ENCODE data around the gene MRGPRG.

MRGPRG gene

DNA sequence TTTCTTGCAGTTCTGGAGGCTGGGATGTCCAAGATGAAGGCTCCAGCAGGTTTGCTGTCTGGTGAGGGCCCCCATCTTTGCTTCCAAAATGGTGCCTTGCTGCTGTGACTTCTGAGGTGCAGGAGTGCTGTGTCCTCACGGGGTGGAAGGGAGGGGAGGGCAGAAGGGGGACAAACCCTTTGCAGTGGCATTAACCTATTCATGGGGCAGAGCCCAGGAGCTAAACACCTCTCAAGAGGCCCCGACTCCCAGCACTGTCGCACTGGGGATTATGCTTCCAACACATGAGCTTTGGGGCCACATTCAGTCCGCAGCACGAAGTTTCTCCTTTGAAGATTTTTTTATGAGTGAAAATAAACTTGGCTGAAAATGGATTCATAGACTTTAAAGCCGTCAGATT, 28.0 kb downstream of the MRGPRG start:
- no peak overlapping the region for H3K4me3 ChIP-seq (ENCODE audit: low read depth, low read length)
- DNase-seq (ENCODE audit: low read depth), result no peak
- TF ChIP-seq, protein P1, sequence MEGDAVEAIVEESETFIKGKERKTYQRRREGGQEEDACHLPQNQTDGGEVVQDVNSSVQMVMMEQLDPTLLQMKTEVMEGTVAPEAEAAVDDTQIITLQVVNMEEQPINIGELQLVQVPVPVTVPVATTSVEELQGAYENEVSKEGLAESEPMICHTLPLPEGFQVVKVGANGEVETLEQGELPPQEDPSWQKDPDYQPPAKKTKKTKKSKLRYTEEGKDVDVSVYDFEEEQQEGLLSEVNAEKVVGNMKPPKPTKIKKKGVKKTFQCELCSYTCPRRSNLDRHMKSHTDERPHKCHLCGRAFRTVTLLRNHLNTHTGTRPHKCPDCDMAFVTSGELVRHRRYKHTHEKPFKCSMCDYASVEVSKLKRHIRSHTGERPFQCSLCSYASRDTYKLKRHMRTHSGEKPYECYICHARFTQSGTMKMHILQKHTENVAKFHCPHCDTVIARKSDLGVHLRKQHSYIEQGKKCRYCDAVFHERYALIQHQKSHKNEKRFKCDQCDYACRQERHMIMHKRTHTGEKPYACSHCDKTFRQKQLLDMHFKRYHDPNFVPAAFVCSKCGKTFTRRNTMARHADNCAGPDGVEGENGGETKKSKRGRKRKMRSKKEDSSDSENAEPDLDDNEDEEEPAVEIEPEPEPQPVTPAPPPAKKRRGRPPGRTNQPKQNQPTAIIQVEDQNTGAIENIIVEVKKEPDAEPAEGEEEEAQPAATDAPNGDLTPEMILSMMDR (IDR thresholded peaks at IDR 0.05; ENCODE audit: low read depth, low read length, missing control alignments), result no peak

DNA sequence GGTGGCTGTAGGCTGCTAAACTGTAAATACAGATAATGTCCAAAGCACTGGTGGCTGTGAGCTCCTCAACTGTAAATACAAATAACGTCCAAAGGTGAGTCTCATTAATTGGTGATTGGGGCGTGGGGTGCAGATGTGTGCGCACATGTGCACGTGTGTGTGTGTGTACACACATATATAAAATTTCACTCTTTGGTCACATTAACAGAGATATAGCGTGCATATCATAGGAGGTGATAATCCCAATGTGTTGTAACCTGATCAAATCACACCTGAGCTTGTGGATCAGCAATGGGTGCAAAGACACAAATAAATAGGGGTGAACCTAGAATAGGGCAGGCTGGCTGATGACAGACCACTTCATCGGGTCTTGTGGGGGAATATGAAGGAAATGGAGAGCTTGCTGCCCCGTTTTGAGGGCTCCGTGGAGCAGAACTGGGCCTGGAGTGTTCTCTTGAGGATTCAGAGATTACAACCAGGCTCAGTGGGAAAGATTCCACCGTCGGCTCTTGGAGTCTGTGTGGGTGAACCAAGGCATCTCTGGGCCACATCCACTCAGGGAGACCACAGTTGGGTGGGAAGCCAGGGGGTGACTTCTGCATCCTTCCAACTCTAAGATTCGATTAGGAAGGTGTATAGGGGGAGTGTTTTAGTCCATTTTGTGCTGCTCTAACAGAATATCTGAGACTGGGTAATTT, 28.6 kb downstream of the MRGPRG start:
- TF ChIP-seq, protein P1 (IDR thresholded peaks at IDR 0.05; ENCODE audit: low read depth, low read length, missing control alignments), result no peak
- no peak overlapping the region for H3K4me3 ChIP-seq (ENCODE audit: low read depth, low read length)
- DNase-seq (ENCODE audit: low read depth), result no peak

DNA sequence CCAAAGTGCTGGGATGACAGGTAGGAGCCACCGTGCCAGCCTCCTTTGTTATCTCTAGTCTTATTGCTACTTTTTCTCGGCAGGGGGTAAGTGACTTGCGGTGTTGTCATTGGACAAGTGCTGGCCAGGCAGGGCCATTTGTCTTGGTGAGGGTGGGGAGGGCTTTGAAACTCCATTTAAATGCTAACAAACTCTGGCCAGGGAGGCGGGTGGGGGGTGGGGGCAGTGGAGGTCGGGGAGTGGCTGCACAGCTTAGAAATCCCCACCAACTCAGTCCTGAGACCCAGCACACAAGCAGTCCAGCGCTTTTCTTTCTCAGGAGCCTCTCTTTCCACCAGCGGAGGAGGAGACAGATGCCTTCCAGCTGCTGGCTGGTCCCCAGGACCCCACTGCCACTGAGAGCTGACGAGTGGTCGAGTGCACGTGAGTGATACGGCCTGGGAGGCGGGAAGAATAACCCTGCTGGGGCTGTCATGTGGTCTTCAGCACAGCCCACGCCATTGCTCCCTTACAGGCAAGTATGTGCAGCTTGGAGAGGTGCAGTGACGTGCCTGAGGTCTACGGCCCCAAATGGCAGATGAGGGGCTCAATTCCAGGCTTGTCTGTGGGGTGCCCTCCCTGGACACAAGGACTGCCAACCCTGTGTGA, 29.3 kb downstream of the MRGPRG start:
- TF ChIP-seq, protein P1 (IDR thresholded peaks at IDR 0.05; ENCODE audit: low read depth, low read length, missing control alignments), result no peak
- DNase-seq (ENCODE audit: low read depth), result no peak

DNA sequence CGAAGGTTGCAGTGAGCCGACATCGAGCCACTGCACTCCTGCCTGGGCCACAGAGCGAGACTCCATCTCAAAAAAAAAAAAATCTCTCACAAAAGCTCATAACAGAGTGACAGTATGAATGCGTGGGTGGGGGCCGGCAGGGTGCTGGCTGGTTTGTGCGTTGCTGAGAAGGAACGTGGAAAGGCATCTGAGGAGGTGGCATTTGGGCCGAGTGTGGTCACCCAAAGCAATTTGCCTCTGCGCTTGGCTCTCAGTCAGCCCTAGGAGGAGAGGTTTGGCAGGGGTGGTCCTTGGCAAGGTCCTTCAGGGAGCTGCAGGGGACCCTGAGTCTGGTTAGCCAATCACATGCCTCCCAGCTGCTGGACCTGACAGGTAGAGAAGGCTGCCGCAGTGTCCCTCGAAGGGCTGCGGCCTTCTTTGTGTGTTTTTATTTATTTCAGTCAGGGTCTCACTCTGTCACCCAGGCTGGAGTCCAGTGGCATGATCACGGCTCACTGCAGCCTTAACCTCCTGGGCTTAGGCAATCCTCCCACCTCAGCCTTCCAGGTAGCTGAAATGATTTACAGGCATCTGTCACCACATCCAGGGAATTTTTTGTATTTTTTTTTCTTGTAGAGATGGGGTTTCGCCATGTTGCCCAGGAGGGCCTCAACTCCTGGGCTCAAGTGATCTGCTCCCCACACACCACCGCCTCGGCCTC, 30.0 kb downstream of the MRGPRG start:
- no peak for DNase-seq (ENCODE audit: low read depth)
- H3K4me3 ChIP-seq (ENCODE audit: low read depth, low read length), result no peak overlapping the region
- TF ChIP-seq, protein P1 (IDR thresholded peaks at IDR 0.05; ENCODE audit: low read depth, low read length, missing control alignments), result no peak

More for the DNA sequence above, 29.3 kb downstream of the MRGPRG start:
- H3K4me3 ChIP-seq (ENCODE audit: low read depth, low read length), result no peak overlapping the region

DNA sequence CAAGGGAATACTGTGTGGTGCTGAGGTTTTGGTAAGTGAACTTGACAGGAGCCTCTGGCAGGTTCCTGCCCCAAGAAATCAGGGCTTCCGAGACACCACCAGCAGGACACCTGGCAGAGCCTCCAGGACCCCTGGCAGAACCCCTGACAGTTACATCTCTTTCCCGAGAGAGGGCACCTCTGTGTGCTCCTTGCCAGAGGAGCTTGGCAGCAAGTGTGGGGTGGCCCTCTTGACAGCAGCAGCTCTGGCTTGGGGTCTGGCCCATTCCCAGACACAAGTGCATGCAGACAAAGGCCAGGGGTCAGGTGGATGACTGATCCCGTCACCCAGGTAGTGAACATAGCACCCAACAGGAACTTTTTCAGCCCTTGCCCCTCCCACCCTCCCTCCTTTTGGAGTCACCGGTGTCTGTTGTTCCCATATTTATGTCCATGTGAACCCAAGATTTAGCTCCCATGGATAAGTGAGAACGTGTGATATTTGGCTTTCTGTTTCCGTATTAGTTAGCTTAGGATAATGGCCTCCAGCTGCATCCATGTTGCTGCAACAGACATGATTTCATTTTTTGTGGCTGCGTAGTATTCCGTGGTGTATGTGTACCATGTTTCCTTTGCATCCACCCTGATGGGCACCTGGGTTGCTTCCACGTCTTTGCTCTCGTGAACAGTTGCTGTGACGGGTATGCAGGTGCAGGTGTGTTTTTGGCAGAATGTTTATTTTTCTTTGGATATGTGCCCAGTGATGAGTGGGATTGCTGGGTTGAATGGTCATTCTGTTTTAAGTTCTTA, 32.3 kb downstream of the MRGPRG start:
- H3K4me3 ChIP-seq (ENCODE audit: low read depth, low read length), result no peak overlapping the region
- no peak for DNase-seq (ENCODE audit: low read depth)
- TF ChIP-seq, protein P1 (IDR thresholded peaks at IDR 0.05; ENCODE audit: low read depth, low read length, missing control alignments), result no peak

DNA sequence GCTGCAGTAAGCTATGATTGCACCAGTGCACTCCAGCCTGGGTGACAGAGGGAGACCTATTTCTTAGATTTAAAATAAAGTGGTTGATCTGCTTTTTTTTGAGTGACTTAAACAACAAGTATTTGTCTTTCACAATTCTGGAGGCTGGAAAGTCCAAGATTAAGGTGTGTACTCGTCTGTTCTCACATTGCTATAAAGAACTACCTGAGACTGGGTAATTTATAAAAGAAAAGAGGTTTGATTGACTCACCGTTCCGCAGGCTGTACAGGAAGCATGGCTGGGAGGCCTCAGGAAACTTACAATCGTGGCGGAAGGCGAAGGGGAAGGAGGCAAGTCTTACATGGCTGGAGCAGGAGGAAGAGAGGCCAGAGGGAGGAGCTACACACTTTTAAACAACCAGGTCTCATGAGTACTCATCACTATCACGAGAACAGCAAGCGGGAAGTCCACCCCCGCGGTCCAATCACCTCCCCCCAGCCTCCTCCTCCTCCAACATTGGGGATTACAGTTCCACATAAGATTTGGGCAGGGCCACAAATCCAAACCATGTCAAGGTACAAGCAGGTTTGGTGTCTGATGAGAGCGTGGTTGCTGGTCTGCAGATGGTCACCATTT, 33.8 kb downstream of the MRGPRG start:
- DNase-seq (ENCODE audit: low read depth), result no peak
- TF ChIP-seq, protein P1 (IDR thresholded peaks at IDR 0.05; ENCODE audit: low read depth, low read length, missing control alignments), result no peak
- no peak overlapping the region for H3K4me3 ChIP-seq (ENCODE audit: low read depth, low read length)

Measured in GM12864 (cell line).